Articular chondrocyte of knee joint (primary cell): ENCODE measurements around the gene PTPN1. TPM values are rescaled to one million over a fixed set of nuclear protein-coding genes. Genes with fewer than 3 reads are reported as not detected.

Experiments
- small RNA-seq: library from RNA; depleted of rRNA; stranded (forward); fragments of <200 nt; gene quantifications from one replicate; pipeline ENCODE3, GENCODE V24; 2012
- total RNA-seq: library from RNA; depleted of rRNA; stranded (reverse); fragments of >200 nt; gene quantifications from 2 replicates; pipeline ENCODE4 v1.2.3, GENCODE V29; 2012

PTPN1 gene
- total RNA-seq: 24.3 and 24.6 TPM in 2 replicates

DNA sequence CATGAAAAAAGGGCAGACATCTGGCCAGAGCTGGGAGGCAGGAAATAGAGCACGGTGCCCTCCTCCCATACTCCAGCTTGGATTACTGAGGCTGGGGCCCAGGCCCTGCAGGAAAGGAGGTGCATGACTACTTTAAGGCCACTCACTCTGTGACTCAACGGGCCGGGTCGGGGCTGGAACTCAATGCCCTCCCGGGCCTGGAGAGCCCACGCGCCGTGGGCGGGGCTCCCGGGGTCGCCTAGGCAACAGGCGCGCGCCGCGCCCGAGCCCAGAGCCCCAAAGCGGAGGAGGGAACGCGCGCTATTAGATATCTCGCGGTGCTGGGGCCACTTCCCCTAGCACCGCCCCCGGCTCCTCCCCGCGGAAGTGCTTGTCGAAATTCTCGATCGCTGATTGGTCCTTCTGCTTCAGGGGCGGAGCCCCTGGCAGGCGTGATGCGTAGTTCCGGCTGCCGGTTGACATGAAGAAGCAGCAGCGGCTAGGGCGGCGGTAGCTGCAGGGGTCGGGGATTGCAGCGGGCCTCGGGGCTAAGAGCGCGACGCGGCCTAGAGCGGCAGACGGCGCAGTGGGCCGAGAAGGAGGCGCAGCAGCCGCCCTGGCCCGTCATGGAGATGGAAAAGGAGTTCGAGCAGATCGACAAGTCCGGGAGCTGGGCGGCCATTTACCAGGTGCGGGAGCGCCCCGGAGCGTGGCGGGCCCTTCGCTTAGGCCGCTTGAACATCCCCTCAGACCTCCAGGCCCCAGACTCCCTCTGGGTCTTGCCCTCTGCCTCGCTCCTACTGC lies at the start of gene PTPN1:
PTPN1 (plus strand) TSS at position 461 of the 783 bp plus-strand sequence; CDS start at position 606, 145 bp downstream.

Small RNAs within 50 kb of the gene (small RNA-seq; reads per million reads assigned to genes)
- gene COX6CP2 (not detected), gene MIR1302-5 (not detected), gene MIR645 (not detected), gene RF00019 (not detected)

Other genes with a start within 250 kb of the PTPN1 start
- gene RIPOR3, start 181.2 kb downstream of the PTPN1 start, total RNA-seq: 0.76 and 0.78 TPM in 2 replicates
- gene PARD6B, start 221.2 kb downstream of the PTPN1 start, total RNA-seq: 0.52 and 0.97 TPM in 2 replicates